H1 (cell line): ENCODE data around the gene NCOA6. TPM values are rescaled to one million over a fixed set of nuclear protein-coding genes. Genes with fewer than 3 reads are reported as not detected.

ENCODE experiments used
- CTCF ChIA-PET: fragments of 300-600 bp; sonication (Branson Sonifier 250); formaldehyde crosslinking; loops from one replicate; lab custom pipeline; 2021; ENCODE audit not compliant: partially characterized antibody; lab: Charles Lee
- POLR2A ChIA-PET: fragments of 300-600 bp; sonication (Branson Sonifier 250); formaldehyde crosslinking; loops from one replicate; lab custom pipeline; 2021; ENCODE audit warnings: inconsistent platforms; ENCODE audit not compliant: partially characterized antibody; lab: Charles Lee
- DNase-seq, 2 experiments: peaks; one replicate each; pipeline versions ENCODE4 v3.0.0 to v3.0.0-alpha.2; 2010 to 2022; ENCODE audit warnings: low spot score in 2 of 2, low read depth in 1 of 2, mixed read lengths in 1 of 2
- FAIRE-seq: peaks from 2 replicates; lab custom pipeline; 2011; peaks lifted over from hg19 to GRCh38; lab: Jason Lieb, UNC
- H2AFZ ChIP-seq: 2 replicates; pipeline ENCODE4 v1.8.1; 2012; ENCODE audit warnings: low read length, inconsistent platforms
- H2AK5ac ChIP-seq: 2 replicates; pipeline ENCODE4 v1.6.1; 2013; ENCODE audit warnings: low read depth, low read length
- H2BK120ac ChIP-seq: replicated peaks from 2 replicates; pipeline ENCODE3; 2013; ENCODE audit warnings: low read depth, low read length, inconsistent platforms
- H2BK12ac ChIP-seq: 2 replicates; pipeline ENCODE4 v1.6.1; 2013; ENCODE audit warnings: low read depth, low read length
- H2BK15ac ChIP-seq: 2 replicates; pipeline ENCODE4 v1.6.1; 2013; ENCODE audit warnings: low read length
- H2BK20ac ChIP-seq: 2 replicates; pipeline ENCODE4 v1.6.1; 2013; ENCODE audit warnings: low read length
- H2BK5ac ChIP-seq: 2 replicates; pipeline ENCODE4 v1.6.1; 2013; ENCODE audit warnings: low read depth, low read length
- H3K14ac ChIP-seq: 2 replicates; pipeline ENCODE4 v1.6.1; 2013; ENCODE audit warnings: inconsistent platforms; ENCODE audit not compliant: insufficient read length
- H3K18ac ChIP-seq: 2 replicates; pipeline ENCODE4 v1.6.1; 2013; ENCODE audit warnings: low read length; ENCODE audit errors: extremely low read depth
- H3K23ac ChIP-seq: 2 replicates; pipeline ENCODE4 v1.6.1; 2013; ENCODE audit warnings: inconsistent platforms; ENCODE audit not compliant: insufficient read length
- H3K23me2 ChIP-seq: 2 replicates; pipeline ENCODE4 v1.6.1; 2013; ENCODE audit warnings: low read depth, low read length
- H3K27ac ChIP-seq: 2 replicates; pipeline ENCODE4 v1.6.1; 2011; ENCODE audit warnings: low read depth, low read length, inconsistent platforms
- H3K27me3 ChIP-seq, 4 experiments: replicated peaks in 1 of 4; 1 replicate in 1 of 4; 2 replicates in 3 of 4; pipeline versions ENCODE4 v1.6.1 to v1.8.1; 2011 to 2013; ENCODE audit warnings: low read length in 3 of 4, mild to moderate bottlenecking in 3 of 4, inconsistent platforms in 2 of 4, mixed read lengths in 2 of 4, moderate library complexity in 1 of 4; ENCODE audit not compliant: control insufficient read depth in 3 of 4, insufficient read depth in 3 of 4; ENCODE audit errors: extremely low read depth in 1 of 4
- H3K36me3 ChIP-seq, 4 experiments: 2 replicates each; pipeline versions ENCODE4 v1.6.1 to v1.8.1; 2011 to 2013; ENCODE audit warnings: mild to moderate bottlenecking in 4 of 4, low read length in 3 of 4, moderate library complexity in 2 of 4, control low read depth in 1 of 4, inconsistent platforms in 1 of 4; ENCODE audit not compliant: insufficient read depth in 4 of 4, control insufficient read depth in 2 of 4
- H3K4ac ChIP-seq: replicated peaks from 2 replicates; pipeline ENCODE3; 2013; ENCODE audit warnings: low read length, low read depth, mixed read lengths, inconsistent platforms; ENCODE audit not compliant: insufficient read length
- H3K4me1 ChIP-seq, 4 experiments: replicated peaks in 1 of 4; 1 replicate in 1 of 4; 2 replicates in 3 of 4; pipeline versions ENCODE4 v1.6.1 to v1.8.1; 2011 to 2013; ENCODE audit warnings: low read length in 3 of 4, inconsistent platforms in 2 of 4, mixed read lengths in 1 of 4; ENCODE audit not compliant: insufficient read depth in 4 of 4, control insufficient read depth in 3 of 4
- H3K4me2 ChIP-seq, 2 experiments: 2 replicates each; pipeline versions ENCODE4 v1.6.1 to v1.8.1; 2011 to 2013; ENCODE audit warnings: low read depth in 2 of 2, low read length in 2 of 2, control low read depth in 1 of 2, inconsistent platforms in 1 of 2, mild to moderate bottlenecking in 1 of 2; ENCODE audit not compliant: insufficient read depth in 1 of 2
- H3K4me3 ChIP-seq, 4 experiments: fragments of 200-600, 300-600 bp in 1 of 4; sonication (generic), shearing (Covaris generic), sonication (Bioruptor Twin) in 1 of 4; 2 replicates each; pipeline versions ENCODE4 v1.5.1 to v1.8.1; 2011 to 2016; ENCODE audit warnings: low read length in 4 of 4, low read depth in 3 of 4, control low read depth in 2 of 4, inconsistent platforms in 2 of 4, mild to moderate bottlenecking in 2 of 4, mixed read lengths in 1 of 4, moderate library complexity in 1 of 4; ENCODE audit not compliant: insufficient read depth in 2 of 4; ENCODE audit errors: extremely low read depth in 1 of 4
- H3K56ac ChIP-seq: replicated peaks from 2 replicates; pipeline ENCODE3; 2013; ENCODE audit warnings: low read depth, mild to moderate bottlenecking, mixed read lengths, low read length, inconsistent platforms; ENCODE audit not compliant: insufficient read length
- H3K79me1 ChIP-seq: 2 replicates; pipeline ENCODE4 v1.6.1; 2013; ENCODE audit warnings: low read depth, low read length, control low read depth
- H3K79me2 ChIP-seq, 2 experiments: 2 replicates each; pipeline versions ENCODE4 v1.6.1 to v1.8.1; 2012 to 2013; ENCODE audit warnings: low read length in 2 of 2, mild to moderate bottlenecking in 2 of 2, inconsistent platforms in 1 of 2; ENCODE audit not compliant: insufficient read depth in 2 of 2, control insufficient read depth in 1 of 2
- H3K9ac ChIP-seq, 4 experiments: replicated peaks in 1 of 4; 1 replicate in 1 of 4; 2 replicates in 3 of 4; pipeline versions ENCODE4 v1.6.1 to v1.8.1; 2011 to 2013; ENCODE audit warnings: low read depth in 3 of 4, low read length in 3 of 4, control low read depth in 2 of 4, mild to moderate bottlenecking in 2 of 4, moderate library complexity in 2 of 4, inconsistent platforms in 1 of 4; ENCODE audit errors: extremely low read depth in 1 of 4
- H3K9me3 ChIP-seq, 2 experiments: 2 replicates each; pipeline versions ENCODE4 v1.6.1 to v1.8.1; 2012 to 2013; ENCODE audit warnings: mild to moderate bottlenecking in 2 of 2, moderate library complexity in 2 of 2, control low read depth in 1 of 2, inconsistent platforms in 1 of 2, low read depth in 1 of 2, low read length in 1 of 2, mixed read lengths in 1 of 2; ENCODE audit not compliant: insufficient read depth in 2 of 2
- H4K20me1 ChIP-seq, 2 experiments: replicated peaks in 1 of 2; 2 replicates each; pipeline versions ENCODE3 to v1.8.1; 2011 to 2013; ENCODE audit warnings: inconsistent platforms in 2 of 2, low read length in 2 of 2, mild to moderate bottlenecking in 1 of 2; ENCODE audit not compliant: insufficient read depth in 2 of 2, control insufficient read depth in 1 of 2
- H4K5ac ChIP-seq: 2 replicates; pipeline ENCODE4 v1.6.1; 2013; ENCODE audit warnings: low read length, low read depth, mixed read lengths, inconsistent platforms; ENCODE audit not compliant: insufficient read length
- H4K8ac ChIP-seq: 2 replicates; pipeline ENCODE4 v1.8.0; 2013; ENCODE audit warnings: mild to moderate bottlenecking, moderate library complexity, low read length, inconsistent platforms; ENCODE audit not compliant: insufficient read depth; ENCODE audit errors: extremely low read depth
- H4K91ac ChIP-seq: replicated peaks from 2 replicates; pipeline ENCODE3; 2013; ENCODE audit warnings: low read length, mixed read lengths, inconsistent platforms; ENCODE audit not compliant: insufficient read length
- EP300 ChIP-seq, 2 experiments: IDR thresholded peaks; 1 replicate in 1 of 2; 2 replicates in 1 of 2; pipeline ENCODE4 v1.6.1; 2011 to 2012; ENCODE audit warnings: low read depth in 2 of 2, low read length in 2 of 2, mild to moderate bottlenecking in 2 of 2, borderline replicate concordance in 1 of 2, inconsistent platforms in 1 of 2, moderate library complexity in 1 of 2
- EZH2 ChIP-seq: fragments of 200-600 bp; sonication (generic); IDR thresholded peaks from 2 replicates; pipeline ENCODE4 v1.7.1; 2012; ENCODE audit warnings: low read depth, mild to moderate bottlenecking, moderate library complexity, low read length, inconsistent platforms; ENCODE audit not compliant: severe bottlenecking
- JUND ChIP-seq: IDR thresholded peaks from 2 replicates; pipeline ENCODE4 v1.6.1; 2011; ENCODE audit warnings: mild to moderate bottlenecking, improper control_type of control experiment, low read length
- SUZ12 ChIP-seq: fragments of 200-600 bp; sonication (generic); IDR thresholded peaks from 2 replicates; pipeline ENCODE4 v1.6.1; 2012; ENCODE audit warnings: mild to moderate bottlenecking, inconsistent platforms, low read length, moderate library complexity, mixed read lengths
- TEAD4 ChIP-seq: IDR thresholded peaks from 2 replicates; pipeline ENCODE4 v1.6.1; 2012; ENCODE audit warnings: low read depth, low read length, inconsistent platforms, mixed read lengths
- polyA plus RNA-seq, 7 experiments: library from polyadenylated mRNA; depleted of rRNA in 3 of 7; stranded (reverse) in 5 of 7; unstranded in 2 of 7; fragments of >200 nt in 5 of 7; fragments of 200-250 nt in 2 of 7; gene quantifications; 1 replicate in 5 of 7; 2 replicates in 1 of 7; 4 replicates in 1 of 7; pipeline versions ENCODE4 v1.2.1 to v1.2.3, GENCODE V29; 2011 to 2013; ENCODE audit warnings: missing spikeins in 2 of 7, mixed read lengths in 2 of 7
- total RNA-seq: library from RNA; stranded (reverse); fragmentation: NEBNext Ultra II Directional; extraction: Animal tissue kit (Norgen Biotek cat#: 25700); gene quantifications from 2 replicates; pipeline ENCODE4 v1.2.1, GENCODE V29; 2021

NCOA6 gene
- total and polyA plus RNA-seq, 2 of the 8 experiments (the other 6 are each of a cell fraction or from before 2014, with no cell fraction given) = 9.0 to 9.5 TPM

GRCh38 chr20:34710568-34710839 lies 114.9 kb downstream of the NCOA6 start:
- Histone ChIP-seq H2BK15ac (no peak overlapping the region), H2AK5ac (no peak overlapping the region), H2BK12ac (0 out of 2 replicates have a peak overlapping the region, but pooled peaks have one; percentile 27), H3K4me1 (peaks cover 0 to 4% (median 1%) of the 10 kb centered on the region in 4 experiments; a peak in 3 of 7 replicates), H3K27ac (no peak overlapping the region), H3K18ac (no peak overlapping the region), H4K91ac (no peak overlapping the region), H3K36me3 (no peaks in the 10 kb centered on the region), H3K4me3 (peak overlapping the region; percentile 58 to 92 (median 68); a peak in 6 of 8 replicates), H4K8ac (no peak overlapping the region), H2BK120ac (no peak overlapping the region), H3K23me2 (peaks cover 12% of the 10 kb centered on the region; the same call in 1 of the 2 replicates), H4K5ac (no peak overlapping the region), H3K9ac (no peak overlapping the region; a peak in 1 of 7 replicates), H3K79me1 (no peaks in the 10 kb centered on the region), H2AFZ (0 out of 2 replicates have a peak overlapping the region, but pooled peaks have one; percentile 81), H3K56ac (no peak overlapping the region), H3K27me3 (peaks cover 9 to 28% (median 21%) of the 10 kb centered on the region in 4 experiments), H4K20me1 (peaks cover 2 to 8% of the 10 kb centered on the region in 2 experiments), H3K14ac (no peak overlapping the region), H3K23ac (no peak overlapping the region), H3K4ac (no peak overlapping the region), H2BK5ac (no peak overlapping the region), H2BK20ac (no peak overlapping the region), H3K79me2 (no peaks in the 10 kb centered on the region), H3K9me3 (no peaks in the 10 kb centered on the region), H3K4me2 (peak overlapping the region; percentile 80 to 91)
- DNase-seq = no peak
- FAIRE-seq = no peak
- ChIA-PET POLR2A (interaction anchor here (0.7 to 1.4 kb wide), 2 partner anchors 167 to 173 kb away, joined by 3 read pairs; no protein-coding TSS in a partner anchor), CTCF (interaction anchor here (0.6 to 6.5 kb wide), 5 partner anchors 12 to 398 kb away, joined by 3 to 48 read pairs (median 3); no protein-coding TSS in a partner anchor)
- TF ChIP-seq JUND (no peak), EP300 (IDR thresholded peaks at IDR 0.05; ENCODE audit: borderline replicate concordance in 1 of 2, low read depth in 2 of 2, low read length in 2 of 2) (no peak), TEAD4 (no peak), SUZ12 (peak; percentile 47; the same call in 1 of the 2 replicates), EZH2 (peak; percentile 52)
